Measurements from ENCODE around the gene AHRR. TPM values are rescaled to one million over a fixed set of nuclear protein-coding genes. Genes with fewer than 3 reads are reported as not detected.

AHRR gene
- total RNA-seq, 1 donor from 2014 or later = 6.1 TPM

GRCh38 chr5:453725-454481, 132.4 kb downstream of the AHRR start:
- Mint-ChIP-seq H3K36me3 (ENCODE audit: low read depth) (peaks cover 94% of the 10 kb centered on the region), H3K4me1 (peaks cover 5% of the 10 kb centered on the region), H3K4me3 (no peak overlapping the region), H3K9me3 (peaks cover 16% of the 10 kb centered on the region), H3K27ac (no peak overlapping the region), H3K27me3 (no peaks in the 10 kb centered on the region)
- ATAC-seq (ENCODE audit: low read depth) (no peak), DNase-seq (peak; percentile 11)
- TF ChIP-seq CTCF (IDR thresholded peaks at IDR 0.05) = no peak
- ChIA-PET CTCF (no interaction called here), POLR2A (interaction anchor here (0.5 kb wide), 1 partner anchor 51 kb away, joined by 3 read pairs; no protein-coding TSS in a partner anchor)
- intact Hi-C loops (cut with micrococcal nuclease) = no loop called here

GRCh38 chr5:454936-455335, 133.4 kb downstream of the AHRR start:
- DNase-seq (peak; percentile 4), ATAC-seq (ENCODE audit: low read depth) (no peak)
- peaks cover 16% of the 10 kb centered on the region for H3K9me3 Mint-ChIP-seq
- H3K4me3 Mint-ChIP-seq = no peak overlapping the region
- peaks cover 16% of the 10 kb centered on the region for H3K4me1 Mint-ChIP-seq
- intact Hi-C loops (cut with micrococcal nuclease) = no loop called here
- H3K27ac Mint-ChIP-seq = no peak overlapping the region
- H3K36me3 Mint-ChIP-seq (ENCODE audit: low read depth) = peaks cover 94% of the 10 kb centered on the region
- CTCF ChIA-PET = no interaction called here
- POLR2A ChIA-PET = no interaction called here
- no peaks in the 10 kb centered on the region for H3K27me3 Mint-ChIP-seq
- no peak for TF ChIP-seq CTCF (IDR thresholded peaks at IDR 0.05)

GRCh38 chr5:455806-456205, 134.3 kb downstream of the AHRR start:
- no peak overlapping the region for H3K4me3 Mint-ChIP-seq
- CTCF ChIA-PET = no interaction called here
- peaks cover 15% of the 10 kb centered on the region for H3K9me3 Mint-ChIP-seq
- DNase-seq = no peak
- no peaks in the 10 kb centered on the region for H3K27me3 Mint-ChIP-seq
- TF ChIP-seq CTCF (IDR thresholded peaks at IDR 0.05) = no peak
- no peak for ATAC-seq (ENCODE audit: low read depth)
- H3K4me1 Mint-ChIP-seq = peaks cover 16% of the 10 kb centered on the region
- POLR2A ChIA-PET = no interaction called here
- intact Hi-C loops (cut with micrococcal nuclease) = no loop called here
- H3K27ac Mint-ChIP-seq = no peak overlapping the region
- H3K36me3 Mint-ChIP-seq (ENCODE audit: low read depth) = peaks cover 94% of the 10 kb centered on the region

- ChIA-PET POLR2A (no interaction called here), CTCF (no interaction called here)
- ATAC-seq (ENCODE audit: low read depth) = no peak
- TF ChIP-seq CTCF (IDR thresholded peaks at IDR 0.05) = no peak
- DNase-seq = peak; percentile 8
- Mint-ChIP-seq H3K27ac (no peak overlapping the region), H3K4me1 (peaks cover 16% of the 10 kb centered on the region), H3K9me3 (peaks cover 12% of the 10 kb centered on the region), H3K4me3 (no peak overlapping the region), H3K27me3 (no peaks in the 10 kb centered on the region), H3K36me3 (ENCODE audit: low read depth) (peaks cover 88% of the 10 kb centered on the region)
- intact Hi-C loops (cut with micrococcal nuclease) = no loop called here
Observed at GRCh38 chr5:456351-457194, 135.1 kb downstream of the AHRR start.

Data from activated B cell treated with CpG ODN at 0.5 μM for 24 hours (primary cell).